Tibial nerve (tissue), 4 donors: Measurements from ENCODE around the gene SEPTIN5.

ENCODE experiments used
- EP300 ChIP-seq, 2 donors: sonication (generic); formaldehyde crosslinking; IDR thresholded peaks; one replicate each; pipeline ENCODE4 v1.6.1; 2017; ENCODE audit warnings: antibody characterized with exemption in 2 of 2, mild to moderate bottlenecking in 1 of 2
- TF ChIP-seq, protein P1 (sequence below), 5 experiments: fragments of 200-600 bp in 3 of 5; fragments of 450-650 bp in 2 of 5; sonication (generic) in 3 of 5; IDR thresholded peaks; one replicate each; pipeline ENCODE4 v1.5.1; 2016 to 2019; ENCODE audit warnings: antibody characterized with exemption in 5 of 5, mild to moderate bottlenecking in 3 of 5, moderate library complexity in 2 of 5

DNA sequence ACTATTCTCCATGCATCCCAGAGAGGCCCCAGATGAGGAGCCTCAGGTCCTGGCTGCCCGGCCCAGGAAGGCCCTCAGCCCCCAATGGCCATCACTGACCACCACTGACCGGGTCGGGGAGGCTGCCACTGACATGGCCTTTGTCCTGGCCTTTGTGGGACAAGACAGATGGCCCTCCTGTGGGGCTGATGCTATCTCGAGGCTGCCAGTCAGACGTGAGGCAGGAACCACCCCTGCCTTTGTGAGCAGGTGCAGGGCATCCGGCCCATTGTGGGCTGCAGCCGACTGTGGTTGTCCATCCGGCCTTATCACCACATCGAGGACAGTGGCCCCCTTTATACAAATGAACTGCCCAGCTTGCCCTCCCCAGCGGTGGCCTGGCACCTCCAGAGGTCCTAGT lies 14.5 kb downstream of the SEPTIN5 start:
- TF ChIP-seq, protein P1, sequence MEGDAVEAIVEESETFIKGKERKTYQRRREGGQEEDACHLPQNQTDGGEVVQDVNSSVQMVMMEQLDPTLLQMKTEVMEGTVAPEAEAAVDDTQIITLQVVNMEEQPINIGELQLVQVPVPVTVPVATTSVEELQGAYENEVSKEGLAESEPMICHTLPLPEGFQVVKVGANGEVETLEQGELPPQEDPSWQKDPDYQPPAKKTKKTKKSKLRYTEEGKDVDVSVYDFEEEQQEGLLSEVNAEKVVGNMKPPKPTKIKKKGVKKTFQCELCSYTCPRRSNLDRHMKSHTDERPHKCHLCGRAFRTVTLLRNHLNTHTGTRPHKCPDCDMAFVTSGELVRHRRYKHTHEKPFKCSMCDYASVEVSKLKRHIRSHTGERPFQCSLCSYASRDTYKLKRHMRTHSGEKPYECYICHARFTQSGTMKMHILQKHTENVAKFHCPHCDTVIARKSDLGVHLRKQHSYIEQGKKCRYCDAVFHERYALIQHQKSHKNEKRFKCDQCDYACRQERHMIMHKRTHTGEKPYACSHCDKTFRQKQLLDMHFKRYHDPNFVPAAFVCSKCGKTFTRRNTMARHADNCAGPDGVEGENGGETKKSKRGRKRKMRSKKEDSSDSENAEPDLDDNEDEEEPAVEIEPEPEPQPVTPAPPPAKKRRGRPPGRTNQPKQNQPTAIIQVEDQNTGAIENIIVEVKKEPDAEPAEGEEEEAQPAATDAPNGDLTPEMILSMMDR (IDR thresholded peaks at IDR 0.05): no peak
- no peak for TF ChIP-seq EP300 (IDR thresholded peaks at IDR 0.05)
